GM12891 (cell line): Measurements from ENCODE around the gene ZMYND11.

Experiments
- POLR2A ChIP-seq: IDR thresholded peaks from 2 replicates; pipeline ENCODE4 v1.6.1; 2011; ENCODE audit warnings: low read depth, low read length, control low read depth
- POLR2AphosphoS5 ChIP-seq: IDR thresholded peaks from 2 replicates; pipeline ENCODE4 v1.6.1; 2011; ENCODE audit warnings: low read depth, low read length, control low read depth
- TAF1 ChIP-seq: IDR thresholded peaks from 2 replicates; pipeline ENCODE4 v1.6.1; 2011; ENCODE audit warnings: low read depth, low read length, control low read depth

GRCh38 chr10:275680-276079 is 140.4 kb downstream of the ZMYND11 start:
- no peak for TF ChIP-seq POLR2A
- TF ChIP-seq POLR2AphosphoS5, result no peak
- TF ChIP-seq TAF1, result no peak
